GM21423 (cell line): ENCODE results near the gene PRKCB.

Experiments
- ATAC-seq: cut with Tn5 transposase; IDR thresholded peaks from one replicate; pipeline ENCODE4 v1.9.1; 2021; ENCODE audit warnings: mild to moderate bottlenecking, moderate library complexity; ENCODE audit not compliant: unreplicated experiment

Gene PRKCB

DNA sequence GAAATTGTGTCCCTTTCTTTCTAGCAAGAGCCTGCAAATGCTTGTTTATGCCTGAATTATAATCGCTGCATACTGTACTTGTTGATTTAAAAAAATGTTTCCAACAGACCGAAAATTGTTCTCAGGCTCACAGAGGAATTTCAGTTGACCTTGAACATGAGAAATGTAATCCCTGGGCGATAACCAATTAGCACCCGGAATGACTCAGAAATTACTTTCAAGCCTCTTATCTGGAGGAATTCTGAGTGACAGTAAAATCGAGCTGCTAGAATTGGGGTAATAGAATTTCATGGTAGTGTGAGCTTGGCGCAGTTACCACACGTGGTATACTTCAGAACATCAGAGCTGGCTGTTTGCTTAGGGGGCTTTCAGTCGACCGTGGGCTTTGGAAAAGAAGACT, 281.2 kb downstream of the PRKCB start:
- ATAC-seq: no peak

DNA sequence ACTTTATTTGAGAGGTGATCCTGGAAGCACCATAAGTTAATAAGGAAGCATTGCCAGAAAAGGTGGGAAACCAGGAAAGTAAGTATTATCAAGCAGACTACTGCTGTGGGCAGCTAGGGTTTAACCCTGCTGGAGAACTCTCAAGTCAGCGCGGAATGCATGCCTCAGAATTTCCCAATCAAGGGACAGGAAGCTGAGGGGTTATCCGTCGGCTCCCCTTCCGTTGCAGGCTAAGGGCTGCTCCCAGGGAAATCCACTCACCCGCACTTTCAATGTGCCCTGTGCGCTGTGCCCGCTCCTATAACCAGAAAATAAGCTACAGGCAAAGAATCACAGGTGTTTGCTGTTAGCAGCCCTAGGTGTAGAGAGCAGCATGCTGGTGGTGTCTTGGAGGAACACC, 281.9 kb downstream of the PRKCB start:
- no peak for ATAC-seq

DNA sequence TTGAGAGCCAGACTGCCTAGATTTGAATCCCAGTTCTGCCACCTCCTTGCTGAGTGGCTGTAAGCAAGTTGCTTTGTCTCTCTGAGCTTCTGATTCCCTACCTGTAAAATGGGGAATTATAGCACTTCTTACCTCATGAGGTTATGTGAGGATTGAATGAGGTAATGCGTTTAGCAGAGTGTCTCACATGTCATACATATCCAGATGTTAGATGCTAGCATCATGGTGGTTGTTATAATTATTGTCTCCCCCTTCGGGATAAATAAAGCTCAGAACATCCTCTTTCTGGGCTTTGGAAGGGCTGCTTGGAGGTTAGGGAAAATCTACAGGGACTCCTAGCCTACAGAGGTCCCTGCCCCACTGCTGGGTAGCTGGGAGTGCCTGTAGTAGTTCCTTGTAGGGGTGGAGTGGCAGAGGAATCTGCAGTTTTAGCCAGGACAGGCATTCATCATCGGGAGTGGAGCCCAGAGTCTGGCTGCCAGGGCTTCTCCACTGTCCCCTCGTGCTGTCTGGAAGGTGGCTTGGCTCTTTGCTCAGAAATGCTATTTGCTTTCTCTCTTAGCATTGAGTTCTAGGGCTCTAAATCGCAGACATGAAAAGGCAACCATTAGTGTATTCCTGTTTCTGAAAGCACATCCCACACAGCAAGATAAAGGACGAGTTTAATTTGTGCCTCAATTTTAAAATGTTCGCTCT, 282.5 kb downstream of the PRKCB start:
- no peak for ATAC-seq

DNA sequence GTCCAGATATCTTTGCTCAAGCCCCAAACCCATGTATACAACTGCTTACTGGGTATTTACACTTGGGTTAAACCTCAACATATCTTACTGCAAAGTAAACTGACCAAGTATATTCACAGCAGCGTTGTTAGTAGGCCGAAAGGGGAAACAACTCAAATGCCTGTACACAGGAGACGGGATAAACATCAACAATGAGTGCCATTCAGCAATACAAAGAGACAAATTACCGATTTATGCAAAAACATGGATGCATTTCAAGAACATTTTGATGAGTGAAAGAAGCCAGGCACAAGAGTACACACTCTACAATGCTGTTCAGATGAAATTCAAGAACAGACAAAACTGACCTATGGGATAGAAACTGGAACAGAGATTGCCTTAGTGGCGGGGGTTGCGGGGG, 284.0 kb downstream of the PRKCB start:
- ATAC-seq: no peak

GRCh38 chr16:24123275-24123674, 287.5 kb downstream of the PRKCB start:
- ATAC-seq: no peak

GRCh38 chr16:24124291-24124690, 288.5 kb downstream of the PRKCB start:
- no peak for ATAC-seq

- ATAC-seq: no peak
Observed at GRCh38 chr16:24125214-24125613, 289.4 kb downstream of the PRKCB start.

- ATAC-seq: no peak
Observed at GRCh38 chr16:24129412-24129918, 293.7 kb downstream of the PRKCB start.

GRCh38 chr16:24130494-24131085, 294.8 kb downstream of the PRKCB start:
- no peak for ATAC-seq

DNA sequence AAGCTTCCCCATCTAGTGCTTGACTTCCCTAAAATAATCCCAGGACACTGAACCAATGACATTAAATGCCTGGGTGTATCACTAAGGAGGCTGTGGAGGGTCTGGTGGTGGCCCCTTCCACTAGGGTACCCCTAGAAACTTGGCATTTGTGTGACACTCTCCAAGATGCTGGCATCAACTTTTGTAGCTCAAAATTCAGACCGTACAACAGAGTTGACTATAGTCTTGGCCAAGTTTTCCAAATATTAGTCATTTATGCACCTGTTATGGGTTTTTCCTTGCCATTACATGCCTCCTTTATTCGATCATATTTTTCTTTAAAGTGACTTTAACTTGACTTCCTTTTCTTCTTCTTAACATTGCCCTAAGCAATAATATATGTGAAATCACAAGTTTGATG, 295.5 kb downstream of the PRKCB start:
- ATAC-seq: no peak

- ATAC-seq: no peak
Observed at GRCh38 chr16:24132048-24132796, 296.4 kb downstream of the PRKCB start.

GRCh38 chr16:24132797-24133155, 297.0 kb downstream of the PRKCB start:
- no peak for ATAC-seq

DNA sequence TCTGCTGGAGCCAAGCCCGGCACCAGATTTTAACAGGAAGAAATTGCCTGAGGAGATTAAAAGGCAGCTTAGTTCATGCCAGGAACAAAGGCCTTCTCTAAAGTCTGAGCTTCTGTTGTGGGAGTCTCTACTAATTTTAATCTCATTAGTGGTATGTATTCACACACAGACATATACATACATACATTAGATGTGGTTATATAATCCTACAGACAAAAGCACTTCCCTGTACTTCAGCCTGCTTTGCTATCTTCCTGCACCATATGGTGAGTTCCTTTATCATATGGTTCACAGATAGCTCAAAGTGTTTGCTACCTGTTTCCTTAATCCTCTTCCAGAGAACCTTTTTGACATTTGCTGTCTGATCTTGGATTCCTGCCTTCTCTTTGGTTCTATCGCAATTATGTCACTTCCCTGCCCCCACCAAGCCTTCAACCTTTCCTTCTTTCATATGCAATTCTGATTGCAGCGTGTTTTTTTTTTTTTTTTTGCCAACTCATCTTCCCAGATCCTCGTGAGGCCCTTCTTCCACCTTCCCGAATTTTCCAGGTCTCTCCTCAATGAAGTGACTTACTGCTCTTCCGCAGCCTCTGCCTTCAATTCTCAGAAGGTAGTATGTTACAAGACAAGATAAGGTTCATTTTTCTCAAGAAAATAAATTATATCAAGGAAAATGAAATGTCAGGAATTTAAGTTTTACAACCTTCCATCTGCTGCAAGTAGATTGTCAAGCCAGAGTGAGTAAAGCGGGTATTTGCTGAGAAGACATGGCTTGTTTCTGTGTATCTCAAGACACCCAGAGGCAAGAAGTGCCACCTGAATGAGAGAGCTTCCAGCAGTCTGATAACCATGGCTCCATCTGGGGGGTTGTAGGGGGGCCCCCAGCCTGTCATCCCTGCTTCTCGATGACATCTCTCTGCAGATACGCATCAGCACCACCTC, 300.1 kb downstream of the PRKCB start:
- no peak for ATAC-seq

- no peak for ATAC-seq
Observed at GRCh38 chr16:24138024-24138423, 302.2 kb downstream of the PRKCB start.

DNA sequence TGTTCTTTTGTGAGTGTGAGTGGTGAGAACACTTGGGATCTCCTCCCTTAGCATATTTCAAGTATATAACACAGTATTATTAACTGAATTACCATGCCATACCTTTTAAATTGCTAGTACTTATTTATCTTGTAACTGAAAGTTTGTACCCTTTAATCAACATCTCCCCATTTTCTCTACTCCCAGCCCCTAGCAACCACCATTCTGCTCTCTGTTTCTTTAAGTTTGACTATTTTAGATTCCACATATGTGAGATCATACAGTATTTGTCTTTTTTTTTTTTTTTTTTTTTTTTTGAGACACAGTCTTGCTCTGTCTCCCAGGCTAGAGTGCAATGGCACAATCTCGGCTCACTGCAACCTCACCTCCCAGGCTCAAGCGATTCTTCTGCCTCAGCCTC, 302.8 kb downstream of the PRKCB start:
- ATAC-seq: no peak

- no peak for ATAC-seq
Observed at GRCh38 chr16:24139282-24139681, 303.5 kb downstream of the PRKCB start.

- no peak for ATAC-seq
Observed at GRCh38 chr16:24140730-24141129, 304.9 kb downstream of the PRKCB start.

DNA sequence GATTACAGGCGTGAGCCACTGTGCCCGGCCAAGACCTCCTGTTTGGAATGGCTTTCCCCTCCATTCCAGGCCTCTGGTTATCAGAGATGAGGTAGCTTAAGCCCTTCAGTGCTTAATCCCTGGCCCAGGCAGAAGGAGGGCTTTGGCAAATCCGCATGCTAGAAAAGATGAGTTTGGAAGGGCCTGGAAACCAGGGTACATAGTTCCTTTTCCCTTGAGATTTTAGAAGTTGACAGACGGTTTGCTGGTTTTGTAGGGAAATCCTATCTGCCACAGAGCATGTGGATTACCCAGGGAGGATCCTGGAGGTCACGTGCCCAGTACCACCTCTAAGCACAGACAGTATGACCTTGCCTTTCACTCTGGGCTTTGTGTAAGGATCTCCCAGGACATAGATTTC, 305.7 kb downstream of the PRKCB start:
- no peak for ATAC-seq

DNA sequence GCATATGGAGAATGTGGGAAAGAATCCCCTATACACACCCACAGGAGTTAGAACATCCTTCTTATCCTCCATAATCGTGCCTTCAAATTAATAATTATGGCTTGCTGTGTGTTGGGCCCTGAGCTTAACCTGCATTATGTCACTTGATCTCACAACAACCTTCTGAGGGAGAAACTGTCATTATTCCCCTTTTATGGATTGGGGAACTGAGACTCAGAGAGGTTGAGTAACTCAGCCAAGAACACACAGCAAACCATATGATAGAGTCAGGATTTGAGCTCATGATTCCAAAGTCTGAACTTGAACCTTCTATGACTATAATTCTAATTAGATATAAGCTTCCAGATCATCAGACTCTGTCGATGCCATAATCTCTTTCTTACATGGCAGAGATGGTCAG, 306.1 kb downstream of the PRKCB start:
- no peak for ATAC-seq

DNA sequence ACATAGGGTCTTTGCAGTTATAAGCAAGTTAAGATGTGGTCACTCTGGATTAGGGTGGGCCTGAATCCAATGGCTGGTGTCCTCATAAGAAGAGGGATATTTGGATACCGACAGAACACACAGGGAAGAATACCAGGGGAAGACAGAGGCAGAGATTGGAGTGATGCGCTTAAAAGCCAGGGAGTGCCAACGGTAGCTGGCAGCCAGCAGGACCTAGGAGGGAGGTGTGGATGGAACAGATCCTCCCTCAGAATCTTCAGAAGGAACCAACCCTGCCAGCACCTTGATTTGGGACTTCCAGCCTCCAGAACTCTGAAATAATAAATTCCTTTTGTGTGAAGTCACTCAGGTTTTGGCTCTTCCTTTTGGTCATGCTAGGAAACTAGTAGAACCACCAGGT, 310.1 kb downstream of the PRKCB start:
- no peak for ATAC-seq

GRCh38 chr16:24146518-24146917, 310.7 kb downstream of the PRKCB start:
- ATAC-seq: no peak
